D721Med (cell line): ENCODE results near the gene DNMBP.

Experiments
- DNase-seq: peaks from one replicate; pipeline ENCODE4 v3.0.0; 2011; ENCODE audit warnings: low spot score; ENCODE audit not compliant: insufficient read length
- FAIRE-seq: peaks from 2 replicates; lab custom pipeline; 2011; peaks lifted over from hg19 to GRCh38; lab: Jason Lieb, UNC
- TF ChIP-seq, protein P1 (sequence below): IDR thresholded peaks from 2 replicates; pipeline ENCODE4 v1.5.1; 2012; ENCODE audit warnings: mild to moderate bottlenecking, control low read depth; ENCODE audit not compliant: insufficient read depth; ENCODE audit errors: missing control alignments

DNMBP gene

DNA sequence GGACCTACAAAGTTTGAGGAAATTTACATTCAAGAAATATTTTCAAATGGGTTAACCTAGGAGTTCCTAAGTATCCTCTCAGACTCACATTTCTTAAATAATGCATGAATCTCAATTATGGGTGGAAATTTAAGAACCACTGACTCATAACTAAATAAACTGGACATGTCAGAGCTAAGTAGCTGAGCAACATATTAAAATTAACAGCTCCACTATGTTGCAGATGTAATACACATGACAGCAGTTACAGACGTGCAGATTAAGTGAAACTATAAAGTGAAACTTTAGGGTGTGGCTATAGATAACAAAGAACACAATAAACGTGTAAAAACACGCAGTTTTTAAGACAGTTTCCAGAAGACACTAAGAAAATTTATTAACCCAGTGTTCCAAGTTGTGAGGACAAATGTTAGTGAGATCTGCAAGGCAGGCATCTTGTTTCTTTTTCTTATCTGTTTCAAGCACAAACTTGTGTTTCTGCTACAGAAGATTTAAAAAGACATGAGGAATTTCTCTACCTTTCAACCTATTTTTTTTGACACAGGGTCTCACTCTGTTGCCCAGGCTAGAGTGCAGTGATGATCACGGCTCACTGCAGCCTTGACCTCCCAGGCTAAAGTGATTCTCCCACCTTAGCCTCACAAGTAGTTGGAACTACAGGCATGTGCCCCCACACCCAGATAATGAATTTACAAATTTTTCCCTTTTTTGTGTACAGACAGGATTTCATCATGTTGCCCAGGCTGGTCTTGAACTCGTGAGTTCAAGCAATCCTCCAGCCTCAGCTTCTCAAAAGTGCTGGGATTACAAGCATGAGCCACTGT is 25.3 kb downstream of the DNMBP start:
- FAIRE-seq (no peak), DNase-seq (no peak)
- TF ChIP-seq, protein P1, sequence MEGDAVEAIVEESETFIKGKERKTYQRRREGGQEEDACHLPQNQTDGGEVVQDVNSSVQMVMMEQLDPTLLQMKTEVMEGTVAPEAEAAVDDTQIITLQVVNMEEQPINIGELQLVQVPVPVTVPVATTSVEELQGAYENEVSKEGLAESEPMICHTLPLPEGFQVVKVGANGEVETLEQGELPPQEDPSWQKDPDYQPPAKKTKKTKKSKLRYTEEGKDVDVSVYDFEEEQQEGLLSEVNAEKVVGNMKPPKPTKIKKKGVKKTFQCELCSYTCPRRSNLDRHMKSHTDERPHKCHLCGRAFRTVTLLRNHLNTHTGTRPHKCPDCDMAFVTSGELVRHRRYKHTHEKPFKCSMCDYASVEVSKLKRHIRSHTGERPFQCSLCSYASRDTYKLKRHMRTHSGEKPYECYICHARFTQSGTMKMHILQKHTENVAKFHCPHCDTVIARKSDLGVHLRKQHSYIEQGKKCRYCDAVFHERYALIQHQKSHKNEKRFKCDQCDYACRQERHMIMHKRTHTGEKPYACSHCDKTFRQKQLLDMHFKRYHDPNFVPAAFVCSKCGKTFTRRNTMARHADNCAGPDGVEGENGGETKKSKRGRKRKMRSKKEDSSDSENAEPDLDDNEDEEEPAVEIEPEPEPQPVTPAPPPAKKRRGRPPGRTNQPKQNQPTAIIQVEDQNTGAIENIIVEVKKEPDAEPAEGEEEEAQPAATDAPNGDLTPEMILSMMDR, result no peak

- TF ChIP-seq, protein P1, result no peak
- no peak for DNase-seq
- FAIRE-seq, result no peak
Measured at GRCh38 chr10:99983280-99983988, 26.3 kb downstream of the DNMBP start.

GRCh38 chr10:99982728-99983127 is 27.0 kb downstream of the DNMBP start:
- FAIRE-seq (no peak), DNase-seq (no peak)
- TF ChIP-seq, protein P1, result no peak

DNA sequence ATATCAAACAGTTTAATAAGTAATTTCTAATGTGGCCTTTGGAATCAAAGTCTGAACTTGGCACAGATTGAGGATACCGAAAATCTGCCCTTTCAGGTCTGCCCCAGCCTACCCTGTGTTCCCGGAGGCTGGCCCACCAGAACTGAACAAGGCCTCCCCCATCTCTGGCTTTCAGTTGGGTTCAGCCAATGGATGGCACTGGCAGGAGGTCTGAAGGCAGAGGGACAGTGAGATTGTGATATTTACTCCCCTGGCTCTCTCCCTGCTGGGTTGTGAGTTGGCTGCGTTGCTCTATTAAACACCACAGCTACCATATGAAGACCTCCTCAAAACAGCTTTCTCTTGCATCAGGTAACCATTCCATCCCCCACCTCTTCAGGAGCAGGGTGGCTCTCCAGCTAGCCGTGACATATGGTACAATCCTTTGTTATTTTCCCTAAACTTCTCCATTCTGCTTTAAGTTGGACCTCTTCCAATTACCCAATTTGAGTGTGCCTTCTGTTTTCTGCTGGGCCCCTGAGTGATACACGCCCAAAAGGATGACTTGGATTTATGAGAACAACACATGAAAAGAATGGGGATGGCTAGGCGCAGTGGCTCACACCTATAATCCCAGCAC is 28.1 kb downstream of the DNMBP start:
- TF ChIP-seq, protein P1, result no peak
- DNase-seq (no peak), FAIRE-seq (no peak)

DNA sequence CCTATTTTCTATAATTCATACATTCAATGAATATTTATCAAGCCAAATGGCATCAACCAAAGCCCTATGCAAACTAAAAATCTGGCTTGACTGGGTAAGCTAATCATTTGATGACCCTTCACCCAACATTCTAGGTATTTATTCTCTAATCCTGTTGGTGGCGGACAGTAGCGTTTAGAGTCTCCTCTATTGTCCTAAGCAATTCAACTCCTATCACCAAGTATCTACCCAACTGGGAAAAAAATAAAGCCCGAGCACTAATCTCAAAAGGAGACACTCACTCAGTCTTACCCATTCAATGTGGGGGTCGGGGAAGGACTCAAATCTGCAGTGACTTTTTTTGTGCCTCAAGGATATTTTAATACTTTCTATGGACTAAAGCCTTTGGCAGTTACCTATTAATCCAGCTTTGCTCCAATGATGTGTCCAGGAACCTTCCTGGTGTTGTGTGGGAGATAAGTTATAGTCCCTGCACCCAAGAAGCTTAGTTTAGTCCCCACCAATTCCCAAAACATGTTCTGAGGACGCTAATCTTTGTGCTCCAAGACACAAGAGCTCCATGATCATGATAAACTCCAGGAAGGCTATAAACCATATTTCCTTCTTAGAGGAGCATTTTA is 30.6 kb downstream of the DNMBP start:
- FAIRE-seq, result peak; percentile 74
- TF ChIP-seq, protein P1, result no peak
- no peak for DNase-seq

DNA sequence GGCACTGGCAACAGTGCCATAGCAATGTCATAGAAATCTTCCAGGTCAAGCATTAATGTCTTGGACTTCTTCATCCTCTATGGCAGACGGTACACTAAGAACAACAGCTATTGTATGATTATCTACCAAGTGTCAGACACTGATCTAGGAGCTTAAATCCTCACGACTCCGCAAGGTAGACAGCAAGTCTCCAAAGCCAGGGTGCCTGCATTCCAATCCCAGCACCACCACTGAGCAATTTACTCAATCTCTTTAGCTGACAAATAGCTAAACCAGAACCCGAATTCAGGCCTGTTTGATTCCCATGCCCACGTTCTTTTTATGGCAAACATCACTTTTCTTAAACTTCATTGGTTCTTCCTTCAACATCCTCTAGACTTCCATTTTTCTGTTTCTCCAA is 31.8 kb downstream of the DNMBP start:
- DNase-seq (no peak), FAIRE-seq (peak; percentile 93)
- TF ChIP-seq, protein P1, result no peak
